Keratinocyte (primary cell): ENCODE results near the gene METAP1D. TPM values are rescaled to one million over a fixed set of nuclear protein-coding genes. Genes with fewer than 3 reads are reported as not detected.

Source experiments
- DNase-seq: peaks from one replicate; pipeline ENCODE4 v3.0.0-alpha.2; 2011; ENCODE audit warnings: low read depth, missing footprints, low spot score
- FAIRE-seq: peaks from 2 replicates; lab custom pipeline; 2011; peaks lifted over from hg19 to GRCh38; lab: Jason Lieb, UNC
- H2AFZ ChIP-seq: 2 replicates; pipeline ENCODE4 v1.6.0; 2012; ENCODE audit warnings: low read length, control low read depth, inconsistent platforms; ENCODE audit not compliant: control insufficient read depth
- H3K27ac ChIP-seq: 2 replicates; pipeline ENCODE4 v1.5.1; 2011; ENCODE audit warnings: low read length; ENCODE audit not compliant: control insufficient read depth, insufficient read depth
- H3K27me3 ChIP-seq: 3 replicates; pipeline ENCODE4 v1.6.0; 2011; ENCODE audit warnings: low read length; ENCODE audit not compliant: control insufficient read depth, insufficient read depth; ENCODE audit errors: extremely low read depth
- H3K36me3 ChIP-seq, 2 experiments: 2 replicates in 1 of 2; 3 replicates in 1 of 2; pipeline ENCODE4 v1.5.1; 2011; ENCODE audit warnings: low read length in 2 of 2, mild to moderate bottlenecking in 1 of 2; ENCODE audit not compliant: control insufficient read depth in 2 of 2, insufficient read depth in 2 of 2; ENCODE audit errors: extremely low read depth in 1 of 2
- H3K4me1 ChIP-seq: 3 replicates; pipeline ENCODE4 v1.5.1; 2011; ENCODE audit warnings: low read length; ENCODE audit not compliant: control insufficient read depth, insufficient read depth; ENCODE audit errors: extremely low read depth
- H3K4me2 ChIP-seq: 3 replicates; pipeline ENCODE4 v1.6.0; 2011; ENCODE audit warnings: low read depth, low read length; ENCODE audit not compliant: control insufficient read depth, insufficient read depth; ENCODE audit errors: extremely low read depth
- H3K4me3 ChIP-seq, 3 experiments: fragments of 200-600 bp in 1 of 3; sonication (generic) in 1 of 3; 2 replicates in 2 of 3; 3 replicates in 1 of 3; pipeline ENCODE4 v1.5.1; 2011 to 2016; ENCODE audit warnings: low read length in 3 of 3, mild to moderate bottlenecking in 3 of 3, control low read depth in 2 of 3, inconsistent platforms in 1 of 3, low read depth in 1 of 3, mixed read lengths in 1 of 3, mixed run types in 1 of 3, moderate library complexity in 1 of 3; ENCODE audit not compliant: control insufficient read depth in 2 of 3, insufficient read depth in 2 of 3; ENCODE audit errors: extremely low read depth in 1 of 3
- H3K79me2 ChIP-seq: 2 replicates; pipeline ENCODE4 v1.6.0; 2012; ENCODE audit warnings: low read length; ENCODE audit not compliant: control insufficient read depth, insufficient read depth
- H3K9ac ChIP-seq: 3 replicates; pipeline ENCODE4 v1.6.0; 2011; ENCODE audit warnings: low read length; ENCODE audit not compliant: control insufficient read depth, insufficient read depth; ENCODE audit errors: extremely low read depth
- H3K9me1 ChIP-seq: 3 replicates; pipeline ENCODE4 v1.6.0; 2011; ENCODE audit warnings: low read length; ENCODE audit not compliant: control insufficient read depth, insufficient read depth; ENCODE audit errors: extremely low read depth
- H3K9me3 ChIP-seq: 2 replicates; pipeline ENCODE4 v1.5.1; 2012; ENCODE audit warnings: low read depth, low read length; ENCODE audit not compliant: control insufficient read depth
- H4K20me1 ChIP-seq: 3 replicates; pipeline ENCODE4 v1.6.0; 2011; ENCODE audit warnings: low read length; ENCODE audit not compliant: control insufficient read depth, insufficient read depth; ENCODE audit errors: extremely low read depth
- CTCF ChIP-seq, 3 experiments: IDR thresholded peaks in 1 of 3; conservative IDR thresholded peaks in 1 of 3; optimal IDR thresholded peaks in 1 of 3; 2 replicates in 2 of 3; 3 replicates in 1 of 3; pipeline versions ENCODE3 to v1.5.1; 2011; ENCODE audit warnings: low read length in 3 of 3, mild to moderate bottlenecking in 3 of 3, moderate library complexity in 2 of 3, control low read depth in 1 of 3, inconsistent platforms in 1 of 3; ENCODE audit not compliant: insufficient read depth in 2 of 3; ENCODE audit errors: extremely low read depth in 1 of 3
- EZH2 ChIP-seq: IDR thresholded peaks from one replicate; pipeline ENCODE4 v1.6.1; 2012; ENCODE audit warnings: inconsistent platforms, mild to moderate bottlenecking, low read length, moderate library complexity
- dilution Hi-C: fragments of 300-500 bp; cut with MboI; formaldehyde crosslinking; loops from one replicate; pipeline ENCODE4 v1.7.0; 2020; ENCODE audit warnings: low sequenced_read_pairs; ENCODE audit not compliant: extremely low pct_ligation_motif_present
- polyA plus RNA-seq, 5 experiments: library from polyadenylated mRNA; depleted of rRNA in 3 of 5; stranded (reverse) in 3 of 5; stranded (forward) in 1 of 5; unstranded in 1 of 5; fragments of >200 nt; gene quantifications; 1 replicate in 1 of 5; 2 replicates in 3 of 5; 3 replicates in 1 of 5; pipeline versions ENCODE4 v1.2.1 to v1.2.3, GENCODE V29; 2011 to 2012; ENCODE audit warnings: missing spikeins in 2 of 5, low read depth in 1 of 5, low replicate concordance in 1 of 5

METAP1D gene
- polyA plus RNA-seq, 1 donor (not counting 4 experiments of a cell fraction or from before 2014, with no cell fraction given), result 5.1 TPM

GRCh38 chr2:172105471-172106107 lies 105.8 kb downstream of the METAP1D start:
- Histone ChIP-seq H3K4me1 (peaks cover 40% of the 10 kb centered on the region), H4K20me1 (no peaks in the 10 kb centered on the region), H3K9me1 (no peaks in the 10 kb centered on the region), H3K27ac (no peak overlapping the region), H3K79me2 (no peaks in the 10 kb centered on the region), H3K4me3 (peak overlapping the region in 1 of 3 experiments; percentile 70), H3K4me2 (peak overlapping the region; percentile 88), H3K27me3 (no peaks in the 10 kb centered on the region), H3K9ac (peak overlapping the region; percentile 18), H3K36me3 (no peaks in the 10 kb centered on the region), H2AFZ (peak overlapping the region; percentile 75), H3K9me3 (no peaks in the 10 kb centered on the region)
- dilution Hi-C loops, result no loop called here
- TF ChIP-seq CTCF (optimal IDR thresholded peaks at IDR 0.05 in 1 of 3, IDR thresholded peaks at IDR 0.05 in 1 of 3, conservative IDR thresholded peaks at IDR 0.05 in 1 of 3; ENCODE audit: extremely low read depth in 1 of 3, insufficient read depth in 2 of 3, low read length in 3 of 3) (no peak), EZH2 (no peak)
- no peak for DNase-seq
- no peak for FAIRE-seq

- H3K4me1 ChIP-seq, result peaks cover 33% of the 10 kb centered on the region
- no peak for DNase-seq
- H3K4me3 ChIP-seq, result peak overlapping the region; percentile 4 to 70 (median 43)
- TF ChIP-seq CTCF (optimal IDR thresholded peaks at IDR 0.05 in 1 of 3, IDR thresholded peaks at IDR 0.05 in 1 of 3, conservative IDR thresholded peaks at IDR 0.05 in 1 of 3; ENCODE audit: extremely low read depth in 1 of 3, insufficient read depth in 2 of 3, low read length in 3 of 3) (peak; percentile 49 to 81 (median 60)), EZH2 (no peak)
- FAIRE-seq, result no peak
- H3K4me2 ChIP-seq, result peak overlapping the region; percentile 88
- no peak overlapping the region for H3K27ac ChIP-seq
- H3K36me3 ChIP-seq, result no peaks in the 10 kb centered on the region
- H3K9ac ChIP-seq, result peak overlapping the region; percentile 18
- dilution Hi-C loops, result no loop called here
- H3K79me2 ChIP-seq, result no peaks in the 10 kb centered on the region
- peak overlapping the region; percentile 75 for H2AFZ ChIP-seq
- H3K9me1 ChIP-seq, result no peaks in the 10 kb centered on the region
- H3K9me3 ChIP-seq, result no peaks in the 10 kb centered on the region
- H3K27me3 ChIP-seq, result no peaks in the 10 kb centered on the region
- no peaks in the 10 kb centered on the region for H4K20me1 ChIP-seq
Observed at GRCh38 chr2:172106108-172106961, 106.6 kb downstream of the METAP1D start.
